Measurements from ENCODE around the gene SMYD3. TPM values are rescaled to one million over a fixed set of nuclear protein-coding genes. Genes with fewer than 3 reads are reported as not detected.

The SMYD3 gene
- total RNA-seq, 1 donor from 2014 or later: 29.3 TPM

- TF ChIP-seq CTCF (IDR thresholded peaks at IDR 0.05): no peak
- Mint-ChIP-seq H3K36me3 (ENCODE audit: low read depth) (no peaks in the 10 kb centered on the region), H3K4me1 (ENCODE audit: low read depth) (peaks cover 6% of the 10 kb centered on the region), H3K27ac (ENCODE audit: unreplicated experiment) (no peak overlapping the region), H3K27me3 (ENCODE audit: low read depth) (no peaks in the 10 kb centered on the region), H3K4me3 (ENCODE audit: unreplicated experiment) (no peak overlapping the region), H3K9me3 (ENCODE audit: low read depth) (no peaks in the 10 kb centered on the region)
- no peak for DNase-seq (ENCODE audit: low spot score)
Measured at GRCh38 chr1:246317332-246318035, 189.6 kb downstream of the SMYD3 start.

- peaks cover 21% of the 10 kb centered on the region for H3K4me1 Mint-ChIP-seq (ENCODE audit: low read depth)
- no peak for TF ChIP-seq CTCF (IDR thresholded peaks at IDR 0.05)
- no peaks in the 10 kb centered on the region for H3K36me3 Mint-ChIP-seq (ENCODE audit: low read depth)
- no peaks in the 10 kb centered on the region for H3K27me3 Mint-ChIP-seq (ENCODE audit: low read depth)
- H3K9me3 Mint-ChIP-seq (ENCODE audit: low read depth): no peaks in the 10 kb centered on the region
- DNase-seq (ENCODE audit: low spot score): no peak
- no peak overlapping the region for H3K27ac Mint-ChIP-seq (ENCODE audit: unreplicated experiment)
- no peak overlapping the region for H3K4me3 Mint-ChIP-seq (ENCODE audit: unreplicated experiment)
Measured at GRCh38 chr1:246311461-246311860, 195.6 kb downstream of the SMYD3 start.

- no peak for DNase-seq (ENCODE audit: low spot score)
- no peak for TF ChIP-seq CTCF (IDR thresholded peaks at IDR 0.05)
- Mint-ChIP-seq H3K27ac (ENCODE audit: unreplicated experiment) (no peak overlapping the region), H3K4me1 (ENCODE audit: low read depth) (peaks cover 21% of the 10 kb centered on the region), H3K27me3 (ENCODE audit: low read depth) (no peaks in the 10 kb centered on the region), H3K4me3 (ENCODE audit: unreplicated experiment) (no peak overlapping the region), H3K9me3 (ENCODE audit: low read depth) (no peaks in the 10 kb centered on the region), H3K36me3 (ENCODE audit: low read depth) (no peaks in the 10 kb centered on the region)
Measured at GRCh38 chr1:246309247-246309884, 197.7 kb downstream of the SMYD3 start.

- H3K4me3 Mint-ChIP-seq (ENCODE audit: unreplicated experiment): no peak overlapping the region
- H3K27me3 Mint-ChIP-seq (ENCODE audit: low read depth): no peaks in the 10 kb centered on the region
- no peak for TF ChIP-seq CTCF (IDR thresholded peaks at IDR 0.05)
- peaks cover 18% of the 10 kb centered on the region for H3K4me1 Mint-ChIP-seq (ENCODE audit: low read depth)
- no peaks in the 10 kb centered on the region for H3K36me3 Mint-ChIP-seq (ENCODE audit: low read depth)
- no peaks in the 10 kb centered on the region for H3K9me3 Mint-ChIP-seq (ENCODE audit: low read depth)
- no peak overlapping the region for H3K27ac Mint-ChIP-seq (ENCODE audit: unreplicated experiment)
- no peak for DNase-seq (ENCODE audit: low spot score)
Measured at GRCh38 chr1:246308533-246309075, 198.5 kb downstream of the SMYD3 start.

GRCh38 chr1:246306415-246307037 lies 200.6 kb downstream of the SMYD3 start:
- Mint-ChIP-seq H3K4me3 (ENCODE audit: unreplicated experiment) (no peak overlapping the region), H3K4me1 (ENCODE audit: low read depth) (peaks cover 36% of the 10 kb centered on the region), H3K9me3 (ENCODE audit: low read depth) (no peaks in the 10 kb centered on the region), H3K27ac (ENCODE audit: unreplicated experiment) (no peak overlapping the region), H3K36me3 (ENCODE audit: low read depth) (no peaks in the 10 kb centered on the region), H3K27me3 (ENCODE audit: low read depth) (no peaks in the 10 kb centered on the region)
- no peak for TF ChIP-seq CTCF (IDR thresholded peaks at IDR 0.05)
- no peak for DNase-seq (ENCODE audit: low spot score)
